Common myeloid progenitor, CD34-positive (primary cell): ENCODE data around the gene INA.

Experiments used
- CTCF ChIA-PET: fragments of 350-600 bp; sonication (Branson Sonifier 250); formaldehyde crosslinking; loops from one replicate; lab custom pipeline; 2021; ENCODE audit warnings: antibody characterized with exemption; lab: Charles Lee
- POLR2A ChIA-PET: fragments of 350-600 bp; sonication (Branson Sonifier 250); formaldehyde crosslinking; loops from one replicate; lab custom pipeline; 2021; ENCODE audit warnings: antibody characterized with exemption; lab: Charles Lee
- DNase-seq, 3 donors: peaks; one replicate each; pipeline versions ENCODE4 v3.0.0 to v3.0.0-alpha.2; 2013
- H3K27ac ChIP-seq, 2 experiments: 1 replicate in 1 of 2; 2 replicates in 1 of 2; pipeline ENCODE4 v1.7.0; 2013; ENCODE audit warnings: inconsistent platforms in 2 of 2, low read length in 2 of 2, mild to moderate bottlenecking in 2 of 2, low read depth in 1 of 2, moderate library complexity in 1 of 2; ENCODE audit not compliant: severe bottlenecking in 2 of 2, insufficient read depth in 1 of 2, poor library complexity in 1 of 2
- H3K27me3 ChIP-seq, 5 experiments: replicated peaks in 2 of 5; 1 replicate in 3 of 5; 2 replicates in 2 of 5; pipeline versions ENCODE4 v1.6.1 to v1.7.0; 2013; ENCODE audit warnings: low read length in 4 of 5, mild to moderate bottlenecking in 2 of 5, moderate library complexity in 2 of 5, inconsistent platforms in 1 of 5; ENCODE audit not compliant: insufficient read depth in 5 of 5, control insufficient read depth in 4 of 5
- H3K36me3 ChIP-seq, 4 experiments: 1 replicate in 2 of 4; 2 replicates in 2 of 4; pipeline versions ENCODE4 v1.6.1 to v1.7.0; 2013; ENCODE audit warnings: low read length in 3 of 4, control low read depth in 1 of 4, mild to moderate bottlenecking in 1 of 4; ENCODE audit not compliant: control insufficient read depth in 4 of 4, insufficient read depth in 4 of 4
- H3K4me1 ChIP-seq, 4 experiments: 1 replicate in 3 of 4; 2 replicates in 1 of 4; pipeline versions ENCODE4 v1.6.1 to v1.7.1; 2013; ENCODE audit warnings: low read length in 3 of 4, mild to moderate bottlenecking in 3 of 4, control low read depth in 1 of 4, inconsistent platforms in 1 of 4, moderate library complexity in 1 of 4; ENCODE audit not compliant: control insufficient read depth in 4 of 4, insufficient read depth in 4 of 4; ENCODE audit errors: control extremely low read depth in 1 of 4
- H3K4me3 ChIP-seq, 7 experiments: 1 replicate in 4 of 7; 2 replicates in 3 of 7; pipeline versions ENCODE4 v1.5.1 to v1.7.0; 2013; ENCODE audit warnings: mild to moderate bottlenecking in 7 of 7, low read length in 6 of 7, moderate library complexity in 6 of 7, inconsistent platforms in 2 of 7, low read depth in 2 of 7, control low read depth in 1 of 7; ENCODE audit not compliant: insufficient read depth in 4 of 7, control insufficient read depth in 1 of 7; ENCODE audit errors: extremely low read depth in 1 of 7
- H3K9me3 ChIP-seq, 5 experiments: 1 replicate in 4 of 5; 2 replicates in 1 of 5; pipeline versions ENCODE4 v1.6.1 to v1.7.1; 2013; ENCODE audit warnings: low read length in 4 of 5, mild to moderate bottlenecking in 2 of 5, inconsistent platforms in 1 of 5, low read depth in 1 of 5, moderate library complexity in 1 of 5; ENCODE audit not compliant: control insufficient read depth in 4 of 5, insufficient read depth in 2 of 5; ENCODE audit errors: control extremely low read depth in 1 of 5
- WGBS: methylation state at CpG from one replicate; pipeline ENCODE4 v1.1.5; 2013; ENCODE audit not compliant: insufficient coverage; 5-methylcytosine and 5-hydroxymethylcytosine counted together

The INA gene

DNA sequence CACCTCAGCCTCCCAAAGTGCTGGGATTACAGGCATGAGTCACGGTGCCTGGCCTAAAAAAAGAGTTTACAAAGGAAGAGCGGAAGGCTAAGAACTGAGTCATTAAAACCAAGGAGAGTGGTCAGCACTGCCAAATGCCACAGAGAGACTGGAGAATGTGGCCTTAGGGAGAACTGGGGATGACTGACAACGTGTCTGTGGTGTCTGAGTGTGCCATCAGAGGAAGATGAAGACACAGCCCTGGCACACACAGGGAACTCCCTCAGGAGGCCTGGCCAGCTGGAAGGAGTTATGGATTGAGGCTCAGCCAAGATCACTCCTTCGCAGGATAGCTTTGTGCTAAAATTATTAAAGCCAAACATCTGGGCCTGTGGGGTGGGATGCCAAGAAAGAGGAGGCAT is 3.9 kb upstream of the INA start:
- DNase-seq: no peak
- POLR2A ChIA-PET: no interaction called here
- WGBS: 93% methylated on average over 4 of the region's 4 CpGs
- Histone ChIP-seq H3K27ac (no peak overlapping the region), H3K9me3 (peaks cover 0 to 4% (median 0%) of the 10 kb centered on the region in 5 experiments), H3K27me3 (peaks cover 0 to 39% (median 22%) of the 10 kb centered on the region in 5 experiments), H3K4me3 (no peak overlapping the region), H3K36me3 (no peaks in the 10 kb centered on the region), H3K4me1 (peaks cover 0 to 18% (median 16%) of the 10 kb centered on the region in 4 experiments)
- CTCF ChIA-PET: no interaction called here

DNA sequence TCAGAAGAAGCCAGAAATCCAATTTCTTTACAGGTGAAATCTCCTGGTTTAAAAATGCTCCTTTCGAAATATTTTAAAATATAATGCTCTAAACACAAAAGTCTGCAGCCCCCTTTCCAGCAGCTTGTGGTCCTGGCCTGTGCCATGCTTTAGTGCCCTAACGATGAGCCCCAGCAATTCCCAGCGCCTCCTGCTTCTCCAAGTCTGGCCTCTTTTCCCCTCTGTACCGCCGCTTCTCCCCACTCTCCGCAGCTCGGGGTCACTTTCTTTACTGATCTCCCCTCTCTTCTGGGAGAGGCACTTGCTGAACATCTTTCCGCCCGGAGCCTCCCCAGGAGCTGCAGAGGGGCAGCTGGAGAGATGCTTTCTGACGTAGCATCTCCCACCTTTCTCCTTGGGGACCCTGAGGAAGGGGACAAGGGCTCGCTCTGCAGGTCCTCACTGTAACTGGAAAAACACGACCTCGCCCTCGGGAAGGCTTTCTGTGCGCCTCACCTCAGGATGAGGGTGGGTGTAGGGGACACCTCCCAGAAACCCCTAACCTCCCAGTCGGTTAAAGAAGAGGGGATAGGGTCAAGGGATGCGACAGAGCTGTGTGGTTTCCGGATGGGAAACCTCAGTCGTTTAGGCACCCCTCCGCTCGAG is 565 bp upstream of the INA start:
- ChIA-PET CTCF (interaction anchor here (1.0 to 1.4 kb wide), 3 partner anchors 9 to 107 kb away, joined by 3 to 4 read pairs (median 3); no protein-coding TSS in a partner anchor), POLR2A (interaction anchor here (0.6 kb wide), 1 partner anchor 22 kb away, joined by 3 read pairs; no protein-coding TSS in a partner anchor)
- Histone ChIP-seq H3K4me3 (peak overlapping the region in 5 of 7 experiments; percentile 48 to 71 (median 62)), H3K36me3 (no peaks in the 10 kb centered on the region), H3K27me3 (peaks cover 2 to 67% (median 38%) of the 10 kb centered on the region in 5 experiments), H3K27ac (no peak overlapping the region), H3K9me3 (peaks cover 0 to 5% (median 0%) of the 10 kb centered on the region in 5 experiments), H3K4me1 (peaks cover 0 to 23% (median 20%) of the 10 kb centered on the region in 4 experiments)
- 10% methylated on average over 16 of the region's 21 CpGs for WGBS
- DNase-seq: no peak

DNA sequence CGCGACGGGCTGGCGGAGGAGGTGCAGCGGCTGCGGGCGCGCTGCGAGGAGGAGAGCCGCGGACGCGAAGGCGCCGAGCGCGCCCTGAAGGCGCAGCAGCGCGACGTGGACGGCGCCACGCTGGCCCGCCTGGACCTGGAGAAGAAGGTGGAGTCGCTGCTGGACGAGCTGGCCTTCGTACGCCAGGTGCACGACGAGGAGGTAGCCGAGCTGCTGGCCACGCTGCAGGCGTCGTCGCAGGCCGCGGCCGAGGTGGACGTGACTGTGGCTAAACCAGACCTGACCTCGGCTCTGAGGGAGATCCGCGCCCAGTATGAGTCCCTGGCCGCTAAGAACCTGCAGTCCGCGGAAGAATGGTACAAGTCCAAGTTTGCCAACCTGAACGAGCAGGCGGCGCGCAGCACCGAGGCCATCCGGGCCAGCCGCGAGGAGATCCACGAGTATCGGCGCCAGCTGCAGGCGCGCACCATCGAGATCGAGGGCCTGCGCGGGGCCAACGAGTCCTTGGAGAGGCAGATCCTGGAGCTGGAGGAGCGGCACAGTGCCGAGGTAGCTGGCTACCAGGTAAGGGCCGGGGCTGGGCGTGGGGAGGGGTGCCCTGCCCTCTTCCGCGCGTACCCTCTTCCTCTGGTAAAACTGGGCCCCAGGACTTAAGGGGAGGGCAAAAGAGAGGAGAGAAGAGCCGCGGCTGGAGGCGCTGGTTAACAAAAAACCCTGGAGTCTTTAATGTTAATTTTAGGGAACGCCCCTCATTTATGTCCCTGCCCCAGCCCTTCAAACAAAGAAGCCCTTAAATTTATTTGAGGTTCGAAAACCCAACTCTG is 987 bp downstream of the INA start:
- CTCF ChIA-PET: interaction anchor here (0.5 to 1.9 kb wide), 2 partner anchors 11 to 55 kb away, joined by 3 to 7 read pairs; no protein-coding TSS in a partner anchor

DNA sequence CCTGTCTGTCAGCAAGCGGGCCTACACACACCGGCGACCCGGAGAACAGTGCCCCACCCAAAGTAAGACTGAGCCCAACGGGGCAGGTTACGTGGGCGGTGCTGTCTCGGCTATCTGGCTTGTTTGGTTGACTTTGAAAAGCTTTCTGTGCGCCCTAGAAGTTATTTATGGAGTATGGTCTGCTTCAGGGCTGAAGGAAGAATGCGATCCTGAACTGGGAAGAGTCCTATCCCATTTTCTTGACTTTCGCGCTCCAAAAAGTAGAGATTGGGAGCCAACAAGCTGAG is 1.5 kb downstream of the INA start:
- DNase-seq: no peak
- H3K36me3 ChIP-seq: no peaks in the 10 kb centered on the region
- CTCF ChIA-PET: interaction anchor here (0.5 to 1.9 kb wide), 3 partner anchors 12 to 54 kb away, joined by 3 to 7 read pairs (median 5); no protein-coding TSS in a partner anchor
- H3K4me1 ChIP-seq: peaks cover 0 to 23% (median 20%) of the 10 kb centered on the region in 4 experiments
- 6% methylated on average over 4 of the region's 12 CpGs for WGBS
- H3K27ac ChIP-seq: no peak overlapping the region
- H3K4me3 ChIP-seq: no peak overlapping the region
- POLR2A ChIA-PET: no interaction called here
- H3K27me3 ChIP-seq: peaks cover 2 to 78% (median 41%) of the 10 kb centered on the region in 5 experiments
- peaks cover 0 to 5% (median 0%) of the 10 kb centered on the region in 5 experiments for H3K9me3 ChIP-seq

More for the DNA sequence above, 987 bp downstream of the INA start:
- Histone ChIP-seq H3K27ac (no peak overlapping the region), H3K9me3 (peaks cover 0 to 5% (median 0%) of the 10 kb centered on the region in 5 experiments), H3K36me3 (no peaks in the 10 kb centered on the region), H3K4me1 (peaks cover 0 to 23% (median 20%) of the 10 kb centered on the region in 4 experiments), H3K27me3 (peaks cover 2 to 77% (median 45%) of the 10 kb centered on the region in 5 experiments), H3K4me3 (peak overlapping the region; percentile 11 to 71 (median 48))
- 8% methylated on average over 69 of the region's 76 CpGs for WGBS
- POLR2A ChIA-PET: no interaction called here
- DNase-seq: no peak

DNA sequence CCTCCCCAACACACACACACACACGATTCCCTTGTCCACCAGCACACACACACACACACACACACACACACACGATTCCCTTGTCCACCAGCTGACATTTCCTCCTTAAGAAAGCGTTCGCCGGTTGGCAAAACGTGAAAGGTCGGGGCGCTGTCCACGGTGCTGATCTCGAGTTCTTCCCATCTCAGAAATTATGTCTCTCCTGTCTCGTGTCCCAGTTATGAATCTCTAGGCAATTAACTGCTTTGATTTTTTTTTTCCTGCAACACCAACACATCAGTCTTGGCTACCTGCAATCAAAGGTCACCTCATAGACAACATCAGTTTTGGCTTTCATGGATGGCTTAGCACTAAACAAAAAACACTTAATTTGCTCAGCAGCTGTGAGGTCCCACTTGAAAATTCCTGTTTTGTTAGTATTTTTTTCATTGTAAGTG is 1.9 kb downstream of the INA start:
- H3K27ac ChIP-seq: no peak overlapping the region
- DNase-seq: peak; percentile 46 to 76 (median 74)
- CTCF ChIA-PET: interaction anchor here (0.5 to 1.9 kb wide), 3 partner anchors 12 to 54 kb away, joined by 3 to 7 read pairs (median 5); no protein-coding TSS in a partner anchor
- H3K27me3 ChIP-seq: peaks cover 2 to 78% (median 39%) of the 10 kb centered on the region in 5 experiments
- 6% methylated on average over 10 of the region's 11 CpGs for WGBS
- H3K9me3 ChIP-seq: peaks cover 0 to 5% (median 0%) of the 10 kb centered on the region in 5 experiments
- no peaks in the 10 kb centered on the region for H3K36me3 ChIP-seq
- no peak overlapping the region for H3K4me3 ChIP-seq
- POLR2A ChIA-PET: no interaction called here
- peaks cover 0 to 23% (median 20%) of the 10 kb centered on the region in 4 experiments for H3K4me1 ChIP-seq

DNA sequence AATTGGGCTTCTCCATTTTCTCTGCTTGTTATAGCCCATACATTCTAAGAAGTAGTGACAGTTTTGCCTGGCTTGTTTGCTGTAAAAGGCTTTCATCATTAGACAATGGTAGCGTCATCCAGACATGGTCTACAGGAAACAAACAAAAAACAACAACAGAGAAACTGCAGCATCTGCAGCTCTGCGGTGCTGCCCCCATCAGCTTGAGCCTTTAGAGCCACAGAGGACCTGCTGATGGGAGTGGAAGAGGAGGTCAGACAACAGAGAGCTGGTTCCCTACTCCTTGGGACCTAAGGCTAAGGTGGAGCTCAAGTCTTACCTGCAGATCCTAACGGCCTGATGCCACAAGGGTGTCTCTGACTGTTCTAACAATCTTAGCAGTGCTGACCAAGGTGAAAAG is 3.1 kb downstream of the INA start:
- Histone ChIP-seq H3K27me3 (peaks cover 2 to 78% (median 39%) of the 10 kb centered on the region in 5 experiments), H3K4me3 (no peak overlapping the region), H3K4me1 (peaks cover 0 to 23% (median 20%) of the 10 kb centered on the region in 4 experiments), H3K9me3 (peaks cover 0 to 5% (median 0%) of the 10 kb centered on the region in 5 experiments), H3K27ac (no peak overlapping the region), H3K36me3 (no peaks in the 10 kb centered on the region)
- ChIA-PET CTCF (interaction anchor here (0.9 to 1.4 kb wide), 2 partner anchors 25 to 35 kb away, joined by 3 read pairs; no protein-coding TSS in a partner anchor), POLR2A (no interaction called here)
- DNase-seq: no peak
- WGBS: 78% methylated on average over 2 of the region's 3 CpGs
